NCI-H2196 treated with DMSO at 0.1 percent for 48 hours (cell line): ENCODE results near the gene PEAK1.
"Not testable (repeated sequence)": the region's sequence is repeated elsewhere in the genome, so short reads cannot be mapped to it uniquely, and the experiment has no call there.

ENCODE experiments used
- DNase-seq: peaks from one replicate; lab custom pipeline; 2025; ENCODE audit not compliant: unreplicated experiment; lab: John Stamatoyannopoulos, UW

Gene PEAK1

GRCh38 chr15:77181305-77182074 lies 238.4 kb downstream of the PEAK1 start:
- DNase-seq, result no peak

- no peak for DNase-seq
These were observed 239.1 kb downstream of the PEAK1 start for GRCh38 chr15:77180757-77181156.

GRCh38 chr15:77180270-77180669 lies 239.6 kb downstream of the PEAK1 start:
- no peak for DNase-seq

- no peak for DNase-seq
These were observed 240.3 kb downstream of the PEAK1 start for GRCh38 chr15:77179541-77179998.

DNA sequence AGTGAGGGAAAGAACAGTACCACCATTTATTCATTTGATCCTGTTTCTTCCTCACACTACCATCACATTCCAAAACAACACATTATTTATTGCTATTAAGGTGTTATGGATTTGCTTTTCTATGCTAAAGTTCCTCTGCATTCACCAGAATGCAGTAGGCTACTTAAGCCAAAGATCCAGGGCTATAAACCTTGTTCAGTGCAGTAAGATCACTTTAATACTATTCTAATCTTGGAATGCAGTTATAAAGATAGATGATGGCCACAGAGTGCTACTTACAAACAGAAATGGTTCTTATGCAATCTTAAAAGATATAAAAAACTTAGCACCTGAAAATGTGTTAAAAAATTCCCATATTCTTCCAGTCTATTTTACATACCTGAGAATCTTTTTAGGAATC lies 241.5 kb downstream of the PEAK1 start:
- DNase-seq, result no peak

DNA sequence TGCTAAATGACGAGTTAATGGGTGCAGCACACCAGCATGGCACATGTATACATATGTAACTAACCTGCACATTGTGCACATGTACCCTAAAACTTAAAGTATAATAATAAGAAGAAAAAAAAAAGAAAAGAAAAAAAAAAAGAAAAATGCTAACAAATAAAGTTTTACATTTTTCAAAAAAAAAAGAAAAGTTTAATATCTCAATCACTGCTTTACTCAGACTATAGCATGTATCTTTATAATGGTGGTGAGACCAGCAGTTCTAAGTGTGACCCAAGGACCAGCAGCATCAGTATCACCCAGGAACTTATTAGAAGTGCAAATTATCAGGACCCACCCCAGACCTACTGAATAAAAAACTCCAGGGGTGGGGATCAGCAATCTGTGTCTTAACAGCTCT lies 243.8 kb downstream of the PEAK1 start:
- DNase-seq, result not testable (repeated sequence)

DNA sequence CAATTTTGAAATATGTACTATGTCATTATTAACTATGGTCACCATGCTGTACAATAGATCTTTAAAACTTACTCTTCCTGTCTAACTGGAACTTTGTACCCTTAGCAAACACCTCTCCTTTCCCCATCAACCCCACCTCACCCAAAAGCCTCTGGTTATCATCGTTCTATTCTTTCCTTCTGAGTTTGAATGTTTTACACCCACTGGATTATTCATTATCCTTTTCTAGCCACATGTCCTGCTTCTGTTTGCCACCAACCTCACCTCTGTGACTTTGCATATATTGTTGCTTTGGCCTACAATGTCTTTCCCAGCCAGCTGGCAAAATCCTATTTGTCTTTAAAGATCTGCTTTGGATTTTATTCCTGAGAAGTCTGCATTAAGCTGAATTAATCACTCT lies 246.4 kb downstream of the PEAK1 start:
- no peak for DNase-seq

- no peak for DNase-seq
These were observed 248.5 kb downstream of the PEAK1 start for GRCh38 chr15:77171221-77171967.

- DNase-seq, result no peak
These were observed 251.3 kb downstream of the PEAK1 start for GRCh38 chr15:77168616-77169015.

DNA sequence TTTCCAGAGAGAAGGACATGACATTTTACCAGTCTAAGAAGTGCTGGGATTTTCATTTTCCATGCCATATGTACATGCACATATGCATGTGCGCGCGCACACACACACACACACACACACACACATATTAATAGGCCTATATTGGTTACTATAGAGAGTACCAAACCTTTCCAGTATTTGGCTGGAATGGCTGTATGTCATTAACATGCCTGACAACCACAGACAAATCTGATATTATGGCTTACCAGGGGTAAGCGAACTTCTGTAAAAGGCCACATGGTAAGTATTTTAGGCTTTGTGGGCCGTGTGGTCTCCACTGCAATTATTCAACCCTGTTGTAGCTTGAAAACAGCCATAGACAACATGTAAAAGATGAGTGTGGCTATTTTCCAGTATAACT lies 251.8 kb downstream of the PEAK1 start:
- DNase-seq, result no peak

DNA sequence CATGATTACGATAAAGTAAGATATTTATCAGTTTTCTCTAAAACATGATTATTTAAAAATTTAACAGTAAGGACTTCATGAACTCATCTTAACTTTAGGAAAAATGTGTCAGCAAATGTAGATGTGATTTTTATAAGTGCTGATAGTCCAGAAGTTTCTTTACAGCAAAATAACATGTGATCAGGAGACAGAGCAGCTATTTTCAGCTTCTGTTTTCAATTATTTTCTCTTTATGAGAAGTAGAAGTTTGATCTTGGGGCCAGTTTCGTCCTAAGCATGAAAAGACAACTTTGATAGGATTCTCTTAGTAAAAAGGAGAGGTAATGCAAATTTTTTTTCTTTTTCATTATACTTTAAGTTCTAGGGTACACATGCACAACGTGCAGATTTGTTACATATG lies 252.5 kb downstream of the PEAK1 start:
- DNase-seq, result no peak

- no peak for DNase-seq
These were observed 256.0 kb downstream of the PEAK1 start for GRCh38 chr15:77163781-77164384.

DNA sequence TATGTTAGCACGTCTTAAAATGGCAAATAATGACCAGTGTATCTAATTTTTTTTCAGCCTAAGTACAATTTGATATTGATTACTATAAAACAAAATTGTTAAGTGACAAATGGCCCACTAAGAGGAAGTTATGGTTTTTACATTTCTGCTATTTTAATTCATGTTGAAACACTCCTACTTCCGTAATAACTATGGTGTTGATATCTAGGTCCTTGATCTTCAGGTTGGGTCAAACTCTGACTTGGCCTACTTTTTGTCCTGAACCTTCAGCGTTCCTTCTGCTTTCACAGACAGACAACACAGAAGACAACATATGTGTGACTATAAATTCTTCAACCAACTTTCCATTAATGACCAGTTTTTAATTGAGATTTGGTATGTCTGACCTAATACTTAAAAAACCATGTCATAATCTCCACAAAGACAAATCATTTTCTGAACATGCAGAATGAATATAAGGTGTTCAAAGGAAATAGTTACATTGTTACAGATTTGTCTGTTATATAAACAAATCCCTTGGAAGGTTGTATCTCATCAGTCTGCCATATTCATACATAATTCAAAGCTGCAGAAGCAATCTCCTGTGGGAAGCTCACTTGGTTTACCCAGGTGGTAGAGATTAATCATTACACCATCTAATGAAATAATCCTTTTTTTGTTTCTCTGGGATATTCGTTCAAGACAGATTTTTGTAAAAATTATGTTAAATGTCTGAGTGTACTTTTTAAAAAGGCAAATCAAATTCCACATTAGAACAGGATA lies 256.9 kb downstream of the PEAK1 start:
- DNase-seq, result no peak

GRCh38 chr15:77160562-77161478 lies 259.1 kb downstream of the PEAK1 start:
- no peak for DNase-seq

DNA sequence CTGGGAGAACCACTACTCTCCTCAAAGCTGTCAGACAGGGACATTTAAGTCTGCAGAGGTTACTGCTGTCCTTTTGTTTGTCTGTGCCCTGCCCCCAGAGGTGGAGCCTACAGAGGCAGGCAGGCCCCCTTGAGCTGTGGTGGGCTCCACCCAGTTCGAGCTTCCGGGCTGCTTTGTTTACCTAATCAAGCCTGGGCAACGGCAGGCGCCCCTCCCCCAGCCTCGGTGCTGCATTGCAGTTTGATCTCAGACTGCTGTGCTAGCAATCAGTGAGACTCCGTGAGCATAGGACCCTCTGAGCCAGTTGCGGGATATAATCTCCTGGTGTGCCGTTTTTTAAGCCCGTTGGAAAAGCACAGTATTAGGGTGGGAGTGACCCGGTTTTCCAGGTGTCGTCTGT lies 263.9 kb downstream of the PEAK1 start:
- DNase-seq, result not testable (repeated sequence)

- no peak for DNase-seq
These were observed 271.7 kb downstream of the PEAK1 start for GRCh38 chr15:77148191-77148590.

DNA sequence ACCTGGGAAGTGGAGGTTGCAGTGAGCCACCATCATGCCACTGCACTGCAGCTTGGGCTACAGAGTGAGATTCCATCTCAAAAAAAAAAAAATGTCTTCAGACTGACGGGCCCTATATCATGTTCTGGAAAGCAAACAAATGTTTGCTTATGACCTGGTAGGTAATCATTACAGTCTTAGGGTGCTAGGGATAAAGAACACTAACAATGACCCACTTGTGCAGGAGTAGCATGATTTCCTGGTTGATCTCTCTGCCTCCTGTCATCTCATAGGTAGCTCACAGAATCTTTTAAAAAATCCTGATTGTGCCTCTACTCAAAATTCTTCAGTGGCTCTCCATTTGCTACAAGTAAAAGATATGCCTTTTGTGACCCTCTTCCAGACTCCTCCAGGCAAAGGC lies 274.5 kb downstream of the PEAK1 start:
- DNase-seq, result no peak

DNA sequence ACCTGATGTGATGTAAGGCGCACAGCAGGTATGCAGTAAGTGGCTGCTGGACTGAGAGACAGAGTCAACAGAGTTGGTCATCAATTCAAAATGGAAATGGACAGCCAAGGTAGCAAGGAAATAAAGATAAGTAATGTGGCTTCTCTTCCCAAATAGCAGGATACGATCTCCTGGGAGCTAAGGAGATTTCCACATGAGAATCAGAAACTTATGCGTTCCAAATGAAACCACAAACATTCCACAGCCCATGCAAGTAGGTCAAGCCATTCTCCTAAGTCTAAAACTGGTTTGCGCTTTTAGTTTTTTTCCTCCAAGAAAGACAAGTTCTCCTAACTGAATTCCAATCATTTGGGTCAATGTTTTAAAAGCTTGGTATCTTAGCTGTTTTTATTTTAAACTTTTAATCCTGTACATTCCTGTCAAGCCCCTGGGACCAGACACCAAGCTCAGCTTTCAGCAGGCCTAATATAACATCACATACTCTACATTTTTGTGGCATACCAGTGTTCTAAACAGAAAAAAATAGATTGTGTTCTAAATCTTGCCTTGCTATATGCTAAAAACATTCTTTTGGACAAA lies 275.3 kb downstream of the PEAK1 start:
- no peak for DNase-seq

- no peak for DNase-seq
These were observed 275.9 kb downstream of the PEAK1 start for GRCh38 chr15:77144026-77144425.

- no peak for DNase-seq
These were observed 276.3 kb downstream of the PEAK1 start for GRCh38 chr15:77143616-77144015.
